ENCODE measurements around the gene HMOX1. TPM values are rescaled to one million over a fixed set of nuclear protein-coding genes. Genes with fewer than 3 reads are reported as not detected.

The HMOX1 gene
- total and polyA plus RNA-seq, 5 experiments from 2014 or later, result 0.65 to 3.1 (median 2.6) TPM; not detected in 2

DNA sequence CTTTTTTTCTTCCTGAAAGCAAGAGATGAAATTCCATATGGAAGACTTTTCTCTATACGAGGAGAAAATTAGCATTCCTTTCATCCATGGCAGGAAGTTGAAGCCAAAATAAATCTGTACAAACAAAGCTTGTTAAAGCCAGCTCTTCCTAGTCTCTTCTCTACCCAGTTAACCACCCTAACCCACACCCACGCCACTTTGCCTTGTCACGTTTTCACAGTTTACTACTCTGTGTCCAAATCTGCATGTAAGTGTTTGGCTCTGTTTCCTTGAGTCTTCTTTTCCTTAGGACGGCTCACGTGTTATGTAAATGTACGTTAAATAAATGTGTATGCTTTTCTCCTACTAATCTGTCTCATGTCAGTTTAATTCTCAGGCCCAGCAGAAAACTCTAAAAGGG lies 7.1 kb upstream of the HMOX1 start:
- DNase-seq (no peak), ATAC-seq (no peak)
- Mint-ChIP-seq H3K4me1 (peaks cover 13 to 28% (median 17%) of the 10 kb centered on the region in 4 donors), H3K36me3 (no peaks in the 10 kb centered on the region), H3K4me3 (no peak overlapping the region), H3K27me3 (peaks cover 0 to 21% (median 2%) of the 10 kb centered on the region in 5 donors), H3K27ac (no peak overlapping the region), H3K9me3 (no peaks in the 10 kb centered on the region)
- POLR2A ChIA-PET, result no interaction called here

DNA sequence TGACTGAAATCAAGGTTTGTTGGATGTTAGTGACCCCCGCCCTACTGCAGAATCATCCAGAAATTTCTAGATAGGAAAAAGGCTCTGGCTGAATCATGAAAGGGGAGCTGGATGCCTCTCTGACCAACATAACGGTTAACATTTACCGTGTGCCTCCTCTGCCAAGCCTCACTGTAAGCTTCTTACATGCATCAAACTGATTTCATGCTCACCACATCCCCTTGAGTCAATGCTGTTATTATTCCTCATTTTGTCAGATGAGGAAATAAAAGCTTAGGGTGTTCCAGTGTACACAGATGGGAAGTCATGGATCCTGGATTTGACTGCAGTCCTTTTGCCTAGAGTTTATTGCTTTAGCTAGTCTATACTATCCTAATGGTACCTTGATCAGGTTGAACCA lies 5.9 kb upstream of the HMOX1 start:
- Mint-ChIP-seq H3K27me3 (peaks cover 0 to 13% (median under 1%) of the 10 kb centered on the region in 5 donors), H3K36me3 (no peaks in the 10 kb centered on the region), H3K9me3 (no peaks in the 10 kb centered on the region), H3K4me1 (peaks cover 13 to 32% (median 17%) of the 10 kb centered on the region in 4 donors), H3K4me3 (no peak overlapping the region), H3K27ac (no peak overlapping the region)
- ATAC-seq (no peak), DNase-seq (no peak)
- POLR2A ChIA-PET, result interaction anchor here (0.9 kb wide), 1 partner anchor 10 kb away, joined by 3 read pairs; no protein-coding TSS in a partner anchor

DNA sequence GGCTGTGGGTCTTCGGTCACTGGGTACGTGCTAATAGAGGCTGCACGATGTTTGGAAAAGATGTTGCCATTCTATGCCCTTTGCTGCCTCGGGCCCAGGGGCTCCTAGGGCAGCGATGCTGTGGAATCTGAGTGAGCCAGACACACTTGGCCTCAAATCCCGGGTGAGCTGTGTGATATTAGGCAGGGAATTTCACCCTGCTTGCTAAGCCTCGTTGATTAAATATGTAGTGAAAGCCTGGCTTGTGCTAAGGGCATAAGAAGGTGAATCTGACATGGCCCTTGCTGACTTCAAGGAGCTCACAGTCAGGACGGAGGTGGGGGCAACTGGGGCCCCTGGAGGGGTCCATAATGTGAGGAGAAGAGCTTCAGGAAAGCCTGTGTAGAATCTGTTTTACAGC lies 5.4 kb upstream of the HMOX1 start:
- Mint-ChIP-seq H3K4me1 (peaks cover 13 to 36% (median 20%) of the 10 kb centered on the region in 4 donors), H3K36me3 (no peaks in the 10 kb centered on the region), H3K27ac (peak overlapping the region in 1 of 10 donors; percentile 33), H3K4me3 (no peak overlapping the region), H3K9me3 (no peaks in the 10 kb centered on the region), H3K27me3 (peaks cover 0 to 10% (median 3%) of the 10 kb centered on the region in 5 donors)
- POLR2A ChIA-PET, result interaction anchor here (0.9 kb wide), 1 partner anchor 10 kb away, joined by 3 read pairs; no protein-coding TSS in a partner anchor
- no peak for ATAC-seq
- no peak for DNase-seq

DNA sequence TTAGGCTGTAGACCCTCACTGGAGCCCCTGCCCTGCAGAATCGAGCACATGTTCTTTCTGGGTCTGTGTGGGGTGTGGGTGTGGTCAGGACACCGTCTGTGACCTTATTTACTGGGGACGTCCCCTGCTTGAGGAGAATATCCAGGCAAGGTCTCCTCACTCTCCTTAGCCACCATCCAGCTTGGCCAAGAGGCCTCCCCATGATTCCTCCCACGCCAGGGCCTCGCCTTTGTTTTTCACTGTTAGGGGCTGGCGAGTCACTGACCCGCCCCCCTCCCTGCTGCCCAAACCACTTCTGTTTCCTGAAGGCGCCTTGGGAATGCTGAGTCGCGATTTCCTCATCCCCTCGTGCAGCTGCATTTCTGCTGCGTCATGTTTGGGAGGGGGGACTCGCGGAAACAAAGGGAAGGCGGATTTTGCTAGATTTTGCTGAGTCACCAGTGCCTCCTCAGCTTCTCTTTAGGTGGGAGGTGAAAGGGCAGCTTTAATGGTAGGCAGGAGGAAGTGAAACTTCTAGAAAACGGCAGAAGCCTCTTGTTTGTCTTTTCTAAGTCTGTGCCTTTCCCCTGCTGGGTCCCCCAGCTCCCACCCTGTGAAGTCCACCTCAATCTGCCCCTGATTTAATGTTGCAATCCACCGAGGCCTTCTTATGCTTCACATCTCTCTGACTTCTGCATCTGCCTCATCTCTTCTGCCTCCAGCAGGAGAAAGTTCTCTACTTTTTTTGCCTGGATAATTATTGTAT lies 4.0 kb upstream of the HMOX1 start:
- Mint-ChIP-seq H3K36me3 (no peaks in the 10 kb centered on the region), H3K27ac (peak overlapping the region in 3 of 10 donors; percentile 41 to 67 (median 65)), H3K4me3 (peak overlapping the region in 5 of 10 donors; percentile 9 to 57 (median 22)), H3K27me3 (peaks cover 2 to 15% (median 6%) of the 10 kb centered on the region in 5 donors), H3K4me1 (peaks cover 12 to 41% (median 24%) of the 10 kb centered on the region in 4 donors), H3K9me3 (no peaks in the 10 kb centered on the region)
- DNase-seq (peak in 6 of 10 donors; percentile 13 to 47 (median 19)), ATAC-seq (peak in 1 of 2 donors; percentile 30)
- POLR2A ChIA-PET, result no interaction called here

DNA sequence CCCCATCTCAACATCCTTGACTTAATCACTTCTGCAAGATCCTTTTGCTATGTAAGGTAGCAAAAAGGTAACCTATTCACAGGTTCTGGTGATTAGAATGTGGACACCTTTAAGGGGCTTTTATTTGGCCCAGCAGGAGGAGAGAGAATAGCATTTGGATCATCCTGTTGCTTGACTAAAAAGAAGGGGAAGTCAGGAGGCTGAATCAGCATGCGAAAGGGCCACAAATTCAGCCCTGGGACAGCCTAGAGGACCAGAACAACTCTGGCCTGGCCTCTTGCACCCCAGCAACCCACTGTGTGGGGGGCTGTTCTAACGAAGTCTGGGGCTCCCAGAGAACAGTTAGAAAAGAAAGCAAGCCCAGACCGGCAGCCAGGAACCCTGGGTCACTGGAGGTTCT lies 3.2 kb upstream of the HMOX1 start:
- Mint-ChIP-seq H3K27me3 (peaks cover 3 to 18% (median 8%) of the 10 kb centered on the region in 5 donors), H3K4me3 (peak overlapping the region in 1 of 10 donors; percentile 22), H3K4me1 (peaks cover 10 to 42% (median 21%) of the 10 kb centered on the region in 4 donors), H3K36me3 (no peaks in the 10 kb centered on the region), H3K27ac (peak overlapping the region in 2 of 10 donors; percentile 65 to 67), H3K9me3 (no peaks in the 10 kb centered on the region)
- no peak for DNase-seq
- no peak for ATAC-seq
- POLR2A ChIA-PET, result no interaction called here

DNA sequence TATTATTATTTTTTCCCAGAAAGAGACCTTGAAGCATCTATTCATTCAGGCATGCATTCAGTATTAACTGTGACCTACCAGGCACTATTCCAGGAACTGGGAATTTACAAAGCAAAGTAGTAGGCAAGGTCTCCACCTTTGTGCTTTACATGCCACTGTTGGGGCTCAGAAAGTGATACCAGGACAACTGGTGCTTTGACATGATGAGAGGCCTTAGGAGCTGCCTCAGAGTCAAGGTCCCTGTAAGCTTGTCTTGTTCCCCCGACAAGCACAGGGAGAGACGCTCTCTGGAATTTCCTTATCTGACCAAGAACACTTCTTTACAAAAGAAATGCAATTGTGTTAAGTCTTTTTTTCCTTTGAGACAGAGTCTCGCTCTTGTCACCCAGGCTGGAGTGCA lies 2.3 kb upstream of the HMOX1 start:
- DNase-seq, result no peak
- no peaks in the 10 kb centered on the region for H3K9me3 Mint-ChIP-seq
- peaks cover 9 to 27% (median 12%) of the 10 kb centered on the region in 5 donors for H3K27me3 Mint-ChIP-seq
- peak overlapping the region in 1 of 10 donors; percentile 32 for H3K4me3 Mint-ChIP-seq
- POLR2A ChIA-PET, result no interaction called here
- no peak for ATAC-seq
- peaks cover 10 to 42% (median 21%) of the 10 kb centered on the region in 4 donors for H3K4me1 Mint-ChIP-seq
- H3K27ac Mint-ChIP-seq, result no peak overlapping the region
- H3K36me3 Mint-ChIP-seq, result no peaks in the 10 kb centered on the region

DNA sequence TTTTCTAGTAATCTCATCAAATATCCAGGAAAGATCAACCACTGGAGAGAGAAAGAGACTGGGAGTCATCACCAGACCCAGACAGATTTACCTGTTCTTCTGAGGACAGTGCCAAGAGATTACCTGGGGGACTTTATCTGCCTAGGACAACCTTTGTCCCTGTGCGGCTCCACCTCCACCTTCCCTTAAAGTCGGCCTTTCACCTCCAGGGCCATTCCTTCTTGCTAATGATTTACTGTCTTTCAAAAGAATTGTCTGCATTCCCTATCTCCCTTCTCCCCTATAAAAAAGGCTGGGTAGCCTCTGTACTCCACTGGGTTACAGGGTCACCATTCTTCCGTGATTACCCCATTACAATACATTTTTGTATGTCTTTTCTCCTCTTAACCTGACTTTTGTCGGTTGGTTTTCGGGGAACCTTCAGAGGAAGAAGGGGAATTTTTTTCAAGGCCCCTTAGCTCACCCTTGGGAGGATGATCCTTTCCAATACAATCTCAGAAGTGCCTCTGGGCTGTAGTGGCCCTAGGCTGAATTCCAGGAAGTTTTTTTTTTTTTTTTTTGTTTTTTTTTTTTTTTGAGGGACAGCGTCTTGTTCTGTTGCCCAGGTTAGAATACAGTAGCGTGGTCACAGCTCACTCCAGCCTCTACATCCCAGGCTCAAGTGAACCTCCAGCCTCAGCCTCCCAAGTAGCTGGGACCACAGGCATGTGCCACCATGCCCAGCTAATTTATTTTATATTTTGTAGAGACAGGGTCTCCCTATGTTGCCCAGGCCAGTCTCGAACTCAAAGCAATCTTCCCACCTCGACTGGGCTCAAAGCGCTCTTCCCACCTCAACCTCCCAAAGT lies 1.5 kb upstream of the HMOX1 start:
- DNase-seq, result no peak
- POLR2A ChIA-PET, result interaction anchor here (0.7 to 1.2 kb wide), 2 partner anchors 80 to 162 kb away, joined by 3 to 5 read pairs; partner anchors contain the start of gene TOM1
- Mint-ChIP-seq H3K4me1 (peaks cover 10 to 41% (median 21%) of the 10 kb centered on the region in 4 donors), H3K9me3 (no peaks in the 10 kb centered on the region), H3K4me3 (peak overlapping the region in 1 of 10 donors; percentile 32), H3K36me3 (no peaks in the 10 kb centered on the region), H3K27me3 (peaks cover 10 to 35% (median 13%) of the 10 kb centered on the region in 5 donors), H3K27ac (no peak overlapping the region)
- ATAC-seq, result no peak

DNA sequence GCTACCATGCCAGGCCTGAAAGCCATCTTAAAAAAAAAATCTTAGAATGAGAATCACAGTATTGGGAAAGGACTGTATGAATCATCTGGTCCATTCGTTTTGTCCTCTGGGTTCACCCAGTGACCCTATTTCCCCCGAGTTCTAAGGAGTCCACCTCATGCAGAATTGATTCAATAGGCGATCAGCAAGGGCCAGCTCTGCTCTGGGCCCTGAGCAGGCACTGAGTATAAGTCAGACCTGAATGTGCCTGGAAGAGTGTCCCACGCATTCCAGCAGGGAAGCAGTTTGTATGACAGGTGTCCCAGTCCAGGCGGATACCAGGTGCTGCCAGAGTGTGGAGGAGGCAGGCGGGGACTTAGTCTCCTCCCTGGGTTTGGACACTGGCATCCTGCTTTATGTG lies 883 bp upstream of the HMOX1 start:
- Mint-ChIP-seq H3K27me3 (peaks cover 12 to 41% (median 17%) of the 10 kb centered on the region in 5 donors), H3K4me1 (peaks cover 10 to 41% (median 21%) of the 10 kb centered on the region in 4 donors), H3K4me3 (peak overlapping the region in 4 of 10 donors; percentile 31 to 66 (median 60)), H3K9me3 (no peaks in the 10 kb centered on the region), H3K36me3 (no peaks in the 10 kb centered on the region), H3K27ac (no peak overlapping the region)
- DNase-seq (no peak), ATAC-seq (no peak)
- POLR2A ChIA-PET, result interaction anchor here (0.7 to 1.2 kb wide), 2 partner anchors 80 to 161 kb away, joined by 3 to 5 read pairs; partner anchors contain the start of gene TOM1

DNA sequence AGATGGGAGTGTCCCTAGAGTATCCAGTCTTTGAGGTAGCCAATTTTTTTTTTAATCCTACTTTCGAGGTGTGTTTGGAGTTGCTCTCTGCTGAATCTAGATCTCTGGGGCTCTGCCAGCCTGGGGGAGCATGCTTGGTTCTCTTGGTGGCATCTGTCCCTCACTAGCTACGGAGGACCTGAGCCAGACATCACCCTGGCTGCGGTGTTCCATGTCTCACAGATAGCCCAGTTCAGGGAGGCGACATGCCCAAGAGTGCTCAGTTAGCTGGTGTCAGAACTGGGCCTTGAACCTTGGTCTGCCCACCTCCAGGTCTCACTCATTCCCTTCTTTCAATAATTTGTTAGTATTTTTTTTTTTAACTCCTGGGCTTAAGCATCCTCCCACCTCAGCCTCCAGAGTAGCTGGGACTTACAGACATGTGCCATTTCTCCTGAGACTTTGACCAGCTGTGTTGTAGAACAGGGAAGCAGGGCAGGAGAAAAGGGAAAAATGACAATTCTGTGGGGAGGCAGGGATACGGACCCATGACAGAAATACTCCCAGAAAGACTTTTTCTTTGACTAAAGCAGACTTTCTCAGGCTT lies 621 bp downstream of the HMOX1 start:
- no peak for ATAC-seq
- no peak for DNase-seq
- peak overlapping the region in 7 of 10 donors; percentile 40 to 76 (median 61) for H3K4me3 Mint-ChIP-seq
- peaks cover 14 to 50% (median 17%) of the 10 kb centered on the region in 5 donors for H3K27me3 Mint-ChIP-seq
- H3K9me3 Mint-ChIP-seq, result no peaks in the 10 kb centered on the region
- H3K27ac Mint-ChIP-seq, result peak overlapping the region in 2 of 10 donors; percentile 14 to 57
- POLR2A ChIA-PET, result interaction anchor here (0.6 kb wide), 1 partner anchor 10 kb away, joined by 4 read pairs; no protein-coding TSS in a partner anchor
- H3K4me1 Mint-ChIP-seq, result peaks cover 10 to 38% (median 21%) of the 10 kb centered on the region in 4 donors
- H3K36me3 Mint-ChIP-seq, result no peaks in the 10 kb centered on the region

DNA sequence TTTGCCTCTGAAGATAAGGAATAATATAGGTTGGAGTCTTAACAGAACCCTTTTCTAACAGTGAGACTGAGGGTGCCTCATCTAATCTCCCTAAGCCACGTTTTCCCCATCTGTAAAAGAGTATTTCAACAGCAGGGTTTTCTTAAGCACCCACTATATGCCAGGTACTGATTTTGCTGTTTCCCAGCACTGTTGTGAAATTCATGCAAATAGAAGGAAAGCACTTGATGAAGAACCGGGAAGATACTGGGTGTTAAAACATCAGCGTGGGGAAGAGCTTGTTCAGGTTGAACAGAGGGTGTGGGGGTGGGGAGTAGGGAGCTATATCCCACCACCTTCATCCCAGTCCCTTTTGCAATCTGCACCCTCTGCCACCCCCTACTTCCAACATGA lies 2.8 kb downstream of the HMOX1 start:
- DNase-seq, result no peak
- no peak for ATAC-seq
- no peaks in the 10 kb centered on the region for H3K36me3 Mint-ChIP-seq
- H3K4me1 Mint-ChIP-seq, result peaks cover 0 to 22% (median 11%) of the 10 kb centered on the region in 4 donors
- no peaks in the 10 kb centered on the region for H3K9me3 Mint-ChIP-seq
- peaks cover 14 to 61% (median 21%) of the 10 kb centered on the region in 5 donors for H3K27me3 Mint-ChIP-seq
- H3K4me3 Mint-ChIP-seq, result no peak overlapping the region
- POLR2A ChIA-PET, result no interaction called here
- no peak overlapping the region for H3K27ac Mint-ChIP-seq

DNA sequence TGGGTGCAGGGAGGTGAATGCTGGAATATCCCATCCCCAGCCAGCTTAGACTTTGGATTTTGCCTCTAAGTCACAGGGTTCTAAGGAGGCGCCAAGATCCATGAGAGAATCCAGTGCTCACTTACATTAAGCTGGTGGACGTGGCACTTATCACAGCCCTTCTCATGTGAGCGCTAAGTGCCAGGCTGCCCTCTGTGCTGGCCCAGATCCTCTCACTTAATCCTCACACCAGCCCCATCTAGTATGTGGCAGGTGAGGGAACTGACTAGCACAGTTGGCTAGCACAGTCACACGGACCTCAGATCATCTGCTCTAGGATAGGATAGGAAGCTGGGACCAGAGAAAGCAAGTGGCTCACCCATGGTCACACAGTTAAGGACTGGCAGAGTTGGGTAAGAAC lies 3.6 kb downstream of the HMOX1 start:
- no peak overlapping the region for H3K4me3 Mint-ChIP-seq
- ATAC-seq (no peak), DNase-seq (no peak)
- POLR2A ChIA-PET, result no interaction called here
- H3K4me1 Mint-ChIP-seq, result peaks cover 0 to 18% (median 11%) of the 10 kb centered on the region in 4 donors
- peaks cover 14 to 65% (median 21%) of the 10 kb centered on the region in 5 donors for H3K27me3 Mint-ChIP-seq
- no peak overlapping the region for H3K27ac Mint-ChIP-seq
- no peaks in the 10 kb centered on the region for H3K36me3 Mint-ChIP-seq
- no peaks in the 10 kb centered on the region for H3K9me3 Mint-ChIP-seq

DNA sequence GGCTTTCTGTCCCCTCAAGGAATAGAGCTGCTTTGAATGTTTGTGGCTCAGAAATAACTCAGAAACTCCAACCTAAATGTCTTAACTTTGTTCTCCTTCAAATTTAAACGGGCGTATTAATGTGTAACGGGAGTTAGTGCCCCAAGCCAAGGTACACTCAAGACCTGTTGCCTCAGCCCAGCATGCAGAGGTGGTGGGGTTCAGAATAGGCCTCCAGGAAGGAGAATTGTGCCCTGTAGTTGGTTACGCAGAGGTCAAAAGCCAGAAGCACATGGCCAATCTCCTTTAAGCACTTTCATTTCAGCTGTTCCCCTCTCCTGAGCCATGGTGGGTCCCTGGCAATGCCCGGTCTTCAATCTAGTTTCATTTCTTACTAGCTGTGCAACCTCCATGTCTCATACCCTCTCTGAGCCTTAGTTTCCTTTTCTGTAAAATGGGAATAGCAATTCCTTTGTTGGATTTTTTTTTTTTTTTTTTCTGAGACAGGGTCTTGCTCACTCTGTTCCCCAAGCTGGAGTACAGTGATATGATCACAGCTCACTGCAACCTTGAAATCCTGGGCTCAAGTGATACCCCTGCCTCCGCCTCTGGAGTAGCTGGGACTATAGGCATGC lies 4.2 kb downstream of the HMOX1 start:
- POLR2A ChIA-PET, result interaction anchor here (0.8 kb wide), 1 partner anchor 10 kb away, joined by 3 read pairs; no protein-coding TSS in a partner anchor
- peaks cover 11 to 68% (median 21%) of the 10 kb centered on the region in 5 donors for H3K27me3 Mint-ChIP-seq
- H3K36me3 Mint-ChIP-seq, result no peaks in the 10 kb centered on the region
- H3K27ac Mint-ChIP-seq, result no peak overlapping the region
- no peak overlapping the region for H3K4me3 Mint-ChIP-seq
- peaks cover 0 to 17% (median 10%) of the 10 kb centered on the region in 4 donors for H3K4me1 Mint-ChIP-seq
- ATAC-seq (no peak), DNase-seq (no peak)
- H3K9me3 Mint-ChIP-seq, result no peaks in the 10 kb centered on the region
